GM19351 (cell line): Measurements from ENCODE around the gene HLA-DPB1.
A peak's percentile ranks its signal among the peaks of the same experiment; 100 is the strongest.
"Not testable (repeated sequence)": the region's sequence is repeated elsewhere in the genome, so short reads cannot be mapped to it uniquely, and the experiment has no call there.

Source experiments
- ATAC-seq: cut with Tn5 transposase; IDR thresholded peaks from one replicate; pipeline ENCODE4 v1.9.1; 2021; ENCODE audit warnings: mild to moderate bottlenecking, moderate library complexity; ENCODE audit not compliant: unreplicated experiment

Gene HLA-DPB1

DNA sequence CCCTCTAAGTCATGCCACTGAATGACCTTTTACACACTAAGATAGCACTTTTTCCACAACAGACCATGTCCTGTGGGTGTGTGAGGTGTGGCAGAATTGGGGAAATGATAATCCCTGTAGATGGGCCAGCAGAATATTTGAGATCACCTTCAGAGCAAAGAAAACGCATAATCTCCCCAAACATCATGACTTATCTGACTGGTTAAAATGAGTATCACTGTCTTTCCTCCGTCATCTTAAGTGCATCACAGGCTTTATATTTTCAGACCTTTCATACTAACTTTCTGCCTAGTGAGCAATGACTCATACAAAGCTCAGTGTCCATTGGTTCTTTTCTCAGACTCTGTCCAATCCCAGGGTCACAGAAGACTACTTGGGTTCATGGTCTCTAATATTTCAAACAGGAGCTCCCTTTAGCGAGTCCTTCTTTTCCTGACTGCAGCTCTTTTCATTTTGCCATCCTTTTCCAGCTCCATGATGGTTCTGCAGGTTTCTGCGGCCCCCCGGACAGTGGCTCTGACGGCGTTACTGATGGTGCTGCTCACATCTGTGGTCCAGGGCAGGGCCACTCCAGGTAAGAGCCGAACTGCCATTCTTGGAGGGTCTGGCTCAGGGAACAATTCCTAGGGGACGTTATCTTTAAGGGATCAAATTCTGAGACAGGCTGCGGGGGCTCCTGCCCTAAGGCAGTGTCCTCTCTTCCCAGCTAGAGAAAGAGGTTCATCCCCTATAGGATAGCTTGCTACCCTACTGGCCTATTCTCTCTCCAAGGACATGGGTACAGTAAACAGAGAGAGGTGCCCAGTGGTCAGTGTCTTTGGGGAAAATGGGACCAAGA is at the start of gene HLA-DPB1:
HLA-DPB1 (plus strand) TSS at position 423 of the 838 bp plus-strand sequence; CDS start at position 475, 52 bp downstream.
- ATAC-seq: peak; percentile 74

DNA sequence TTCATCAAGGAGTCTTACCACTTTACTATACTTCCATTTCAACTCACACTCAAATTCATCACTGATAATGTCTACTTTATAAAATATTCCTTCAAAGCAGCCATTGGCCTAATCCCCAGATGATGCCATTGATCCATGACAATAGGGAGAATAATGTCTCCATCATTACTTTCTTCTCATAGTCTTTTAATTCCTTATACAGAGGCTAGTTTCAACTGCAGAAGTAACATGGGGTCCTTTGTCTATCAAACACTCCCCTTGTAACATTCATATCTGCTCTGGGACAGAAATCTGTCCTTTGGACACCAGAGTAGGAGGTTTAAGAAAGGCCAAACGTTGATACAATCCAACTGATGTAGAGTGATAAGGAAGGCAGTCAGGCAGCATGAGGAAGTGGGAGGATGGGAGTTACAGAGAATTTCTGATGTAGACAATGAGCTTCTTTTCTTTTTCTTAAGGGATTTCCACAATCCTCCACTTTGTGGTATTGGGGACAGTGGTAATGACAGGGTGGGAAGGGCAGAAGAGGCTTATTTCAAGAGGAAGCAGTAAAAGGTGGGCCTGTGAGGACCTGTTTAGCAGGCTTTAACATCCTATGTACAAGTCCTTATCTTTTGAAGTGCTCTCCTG is 47.5 kb upstream of the HLA-DPB1 start:
- no peak for ATAC-seq

DNA sequence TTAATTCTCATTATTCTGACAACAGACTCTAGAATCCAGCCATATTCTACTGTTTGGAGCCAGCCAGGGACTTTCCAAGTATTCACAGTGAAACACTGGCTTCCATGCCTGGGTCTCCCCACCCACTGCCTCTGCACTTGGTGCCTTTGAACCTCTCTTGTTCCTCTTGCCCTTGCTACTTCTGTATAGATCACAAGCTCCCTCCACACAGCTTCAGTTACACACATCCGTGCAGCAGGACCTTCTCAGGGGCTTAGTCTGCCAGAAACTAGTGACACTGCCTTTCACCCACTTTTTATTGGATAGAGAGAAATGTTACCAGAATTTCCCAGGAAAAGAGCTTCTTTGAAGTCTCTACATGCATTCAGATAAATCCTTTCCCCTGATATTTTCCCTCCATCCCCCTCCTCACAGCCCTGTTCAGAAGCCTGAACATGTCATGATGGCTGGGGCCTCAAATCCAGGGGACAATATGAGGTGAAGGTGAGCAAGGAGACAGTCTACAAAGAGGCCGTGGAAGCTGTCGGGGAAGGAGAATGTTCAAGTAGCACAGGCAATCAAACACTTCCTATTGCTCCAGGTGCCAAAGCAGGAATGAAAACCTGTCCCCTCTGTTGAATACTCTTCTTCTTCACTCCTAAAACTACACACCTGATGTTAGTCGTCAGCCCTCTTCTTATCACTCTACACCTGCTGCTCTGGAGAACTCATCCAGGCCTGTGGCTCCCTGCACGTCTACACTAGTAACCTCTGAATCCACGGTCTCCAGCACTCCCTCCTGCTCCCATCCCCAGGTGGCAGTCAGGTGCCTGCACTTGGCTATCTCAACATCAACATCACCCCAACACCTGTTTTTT is 46.2 kb upstream of the HLA-DPB1 start:
- ATAC-seq: peak; percentile 78

DNA sequence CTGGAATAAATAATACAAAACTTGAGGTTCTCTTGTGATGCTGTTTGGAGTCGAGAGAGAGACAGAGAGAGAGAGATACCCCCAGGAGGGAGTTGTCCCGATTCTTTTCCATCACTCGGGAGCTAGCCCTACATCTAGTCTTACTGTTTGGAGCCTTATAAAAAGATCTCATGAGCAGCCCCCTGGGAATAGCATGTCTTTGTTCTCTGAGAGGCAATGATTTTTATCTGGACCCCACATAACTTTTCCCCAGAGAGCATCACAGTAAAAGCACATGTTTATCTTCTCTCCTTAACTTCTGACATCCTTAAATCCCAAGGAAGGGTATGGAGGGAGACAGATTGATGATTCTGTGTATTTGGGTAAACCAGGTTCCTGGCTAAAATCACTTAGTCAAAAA is 45.5 kb upstream of the HLA-DPB1 start:
- no peak for ATAC-seq

DNA sequence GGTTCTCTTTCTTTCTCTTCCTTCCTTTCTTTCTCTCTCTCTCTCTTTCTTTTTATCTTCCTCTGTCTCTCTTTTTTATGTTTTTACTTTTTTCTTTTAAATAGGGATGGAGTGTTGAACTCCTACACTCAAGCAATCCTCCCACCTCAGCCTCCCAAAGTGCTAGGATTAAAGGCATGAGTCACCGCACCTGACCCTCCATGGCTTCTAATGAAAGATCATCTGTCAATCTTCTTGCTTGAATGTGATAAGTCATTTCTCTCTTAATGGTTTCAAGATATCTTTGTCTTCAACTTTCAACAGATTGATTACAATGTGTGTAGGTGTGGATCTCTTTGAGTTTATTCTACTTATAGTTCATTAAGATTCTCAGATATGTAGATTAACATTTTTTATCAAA is 41.2 kb upstream of the HLA-DPB1 start:
- no peak for ATAC-seq

DNA sequence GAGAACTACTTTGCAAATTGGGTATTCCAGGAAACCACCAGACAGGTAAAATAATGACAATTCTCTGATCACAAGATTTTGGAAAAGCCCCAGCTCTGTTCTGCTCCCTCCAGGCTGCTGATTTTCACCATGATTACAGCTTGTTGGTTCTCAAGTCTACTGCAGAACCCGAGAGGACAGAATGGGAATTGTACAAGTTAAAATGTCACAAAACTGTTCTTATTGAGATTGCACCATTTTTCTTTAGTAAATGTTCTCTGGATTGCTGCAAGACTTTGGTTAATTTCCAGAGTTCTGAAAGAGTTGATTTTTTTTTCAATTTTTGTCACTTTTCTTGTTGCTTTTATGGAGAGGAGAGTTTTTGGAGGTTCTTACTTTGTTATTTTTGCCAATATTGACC is 39.3 kb upstream of the HLA-DPB1 start:
- ATAC-seq: no peak

DNA sequence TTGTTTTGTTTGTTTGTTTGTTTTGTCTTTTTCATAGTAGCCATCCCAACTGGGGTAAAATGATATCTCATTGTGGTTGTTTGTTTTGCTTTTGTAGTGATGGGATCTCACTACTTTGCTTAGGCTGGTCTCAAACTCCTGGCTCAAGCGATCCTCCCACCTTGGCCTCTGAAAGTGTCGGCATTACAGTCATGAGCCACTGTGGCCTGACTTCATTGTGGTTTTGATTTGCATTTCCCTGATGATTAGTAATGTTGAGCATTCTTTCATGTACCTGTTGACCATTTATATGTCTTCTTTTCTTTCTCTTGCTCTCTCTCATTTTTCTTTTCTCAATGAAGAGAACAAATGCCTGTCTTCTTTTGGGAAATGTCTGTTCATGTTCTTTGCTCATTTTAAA is 35.6 kb upstream of the HLA-DPB1 start:
- ATAC-seq: no peak

DNA sequence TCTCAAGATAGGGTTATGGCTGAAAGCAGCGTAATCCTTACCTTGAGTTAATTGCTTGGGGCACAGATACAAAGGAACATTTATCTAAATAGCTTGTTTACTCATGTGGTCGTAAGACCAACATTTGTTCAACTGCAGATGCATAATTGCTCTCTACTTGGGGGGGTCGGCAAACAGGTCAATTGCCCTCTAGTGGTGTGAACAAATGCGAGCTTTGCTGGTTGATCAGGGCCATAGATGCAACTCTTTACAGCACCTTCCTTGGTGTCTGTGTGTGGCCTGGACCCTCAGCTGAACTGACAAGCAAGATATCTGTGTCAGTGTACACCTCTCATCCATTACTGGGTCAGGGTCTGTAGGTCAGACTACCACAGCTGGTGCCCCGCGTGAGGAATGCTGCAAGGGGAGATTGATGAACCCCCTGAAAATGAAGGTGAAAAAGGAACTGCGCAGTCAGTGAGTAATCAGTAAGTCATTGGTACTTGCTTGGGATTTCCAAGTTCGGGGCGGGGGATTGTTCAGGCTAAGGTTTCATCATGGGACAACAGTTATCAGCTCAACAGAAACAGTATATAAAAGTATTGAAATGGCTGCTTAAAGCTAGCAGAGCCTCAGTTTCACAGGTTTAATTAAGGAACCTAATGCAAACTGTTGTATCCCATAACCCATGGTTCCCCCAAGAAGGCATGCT is 26.3 kb upstream of the HLA-DPB1 start:
- no peak for ATAC-seq

DNA sequence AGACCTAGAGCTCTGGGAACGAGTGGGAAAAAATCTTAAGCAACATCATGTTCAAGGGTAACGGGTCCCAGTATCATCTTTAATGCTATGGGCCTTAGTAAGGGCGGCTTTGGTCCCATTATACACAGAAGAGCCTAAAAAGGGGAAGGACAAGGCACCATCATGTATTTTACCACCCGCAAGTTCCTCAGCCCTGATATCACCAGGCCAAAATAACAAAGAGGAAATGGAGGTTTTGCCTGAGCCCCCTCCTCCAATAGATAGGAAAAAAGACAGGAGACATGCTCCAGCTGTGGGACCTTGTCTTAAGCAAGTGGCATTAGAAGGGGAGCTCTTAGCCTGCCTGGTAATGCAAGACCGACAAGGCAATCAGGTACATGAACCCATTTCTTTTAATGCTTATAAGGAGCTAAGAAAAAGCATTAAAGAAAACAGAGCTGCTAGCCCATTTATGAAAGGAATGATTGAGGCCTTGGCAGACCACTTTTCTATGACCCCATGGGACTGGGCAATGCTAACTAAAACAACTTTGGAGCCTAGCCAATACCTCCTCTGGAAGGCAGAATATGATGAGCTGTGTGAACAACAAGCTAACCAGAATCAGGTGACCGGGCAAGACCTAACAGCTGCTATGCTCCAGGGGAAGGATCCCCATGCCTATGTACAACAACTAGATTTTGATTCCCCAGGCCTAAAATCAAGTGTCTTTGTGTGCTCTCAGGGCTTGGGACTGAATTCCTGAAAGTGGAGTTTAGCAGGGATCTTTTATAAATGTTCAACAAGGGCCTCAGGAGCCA is 25.6 kb upstream of the HLA-DPB1 start:
- no peak for ATAC-seq

DNA sequence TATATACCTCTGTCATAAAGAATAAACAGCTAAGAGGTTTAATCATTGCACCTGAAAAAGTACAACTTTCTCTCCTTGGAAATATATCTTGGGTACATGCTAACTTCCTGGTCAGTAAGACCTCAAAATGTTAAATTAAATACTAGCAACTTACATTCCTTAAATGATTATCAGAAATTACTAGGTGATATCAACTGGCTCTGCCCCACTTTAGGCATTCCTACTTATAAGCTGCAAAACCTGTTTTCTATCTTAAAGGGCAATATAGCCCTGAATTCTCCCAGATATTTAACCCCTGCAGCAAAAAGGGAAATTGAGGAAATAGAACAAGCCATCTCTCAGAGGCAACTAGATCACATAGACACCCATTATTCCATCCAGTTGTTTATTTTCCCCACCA is 23.2 kb upstream of the HLA-DPB1 start:
- no peak for ATAC-seq

DNA sequence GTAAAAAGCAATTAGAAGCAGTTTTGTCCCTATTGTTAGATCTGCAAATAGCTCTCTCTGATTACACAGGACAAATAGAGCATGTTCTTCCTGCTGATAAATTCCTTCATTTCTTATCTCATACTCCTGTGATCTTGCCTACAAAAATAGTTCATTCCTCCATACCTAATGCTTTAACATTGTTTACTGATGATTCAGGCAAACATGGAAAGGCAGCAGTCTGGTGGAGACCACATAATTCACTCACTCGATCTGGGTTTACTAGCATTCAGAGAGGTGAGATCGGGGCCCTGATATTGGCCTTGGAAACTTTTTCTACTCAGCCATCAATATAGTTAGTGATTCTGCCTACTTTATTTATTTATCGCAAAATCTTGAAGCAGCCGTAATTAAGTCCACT is 22.6 kb upstream of the HLA-DPB1 start:
- no peak for ATAC-seq

DNA sequence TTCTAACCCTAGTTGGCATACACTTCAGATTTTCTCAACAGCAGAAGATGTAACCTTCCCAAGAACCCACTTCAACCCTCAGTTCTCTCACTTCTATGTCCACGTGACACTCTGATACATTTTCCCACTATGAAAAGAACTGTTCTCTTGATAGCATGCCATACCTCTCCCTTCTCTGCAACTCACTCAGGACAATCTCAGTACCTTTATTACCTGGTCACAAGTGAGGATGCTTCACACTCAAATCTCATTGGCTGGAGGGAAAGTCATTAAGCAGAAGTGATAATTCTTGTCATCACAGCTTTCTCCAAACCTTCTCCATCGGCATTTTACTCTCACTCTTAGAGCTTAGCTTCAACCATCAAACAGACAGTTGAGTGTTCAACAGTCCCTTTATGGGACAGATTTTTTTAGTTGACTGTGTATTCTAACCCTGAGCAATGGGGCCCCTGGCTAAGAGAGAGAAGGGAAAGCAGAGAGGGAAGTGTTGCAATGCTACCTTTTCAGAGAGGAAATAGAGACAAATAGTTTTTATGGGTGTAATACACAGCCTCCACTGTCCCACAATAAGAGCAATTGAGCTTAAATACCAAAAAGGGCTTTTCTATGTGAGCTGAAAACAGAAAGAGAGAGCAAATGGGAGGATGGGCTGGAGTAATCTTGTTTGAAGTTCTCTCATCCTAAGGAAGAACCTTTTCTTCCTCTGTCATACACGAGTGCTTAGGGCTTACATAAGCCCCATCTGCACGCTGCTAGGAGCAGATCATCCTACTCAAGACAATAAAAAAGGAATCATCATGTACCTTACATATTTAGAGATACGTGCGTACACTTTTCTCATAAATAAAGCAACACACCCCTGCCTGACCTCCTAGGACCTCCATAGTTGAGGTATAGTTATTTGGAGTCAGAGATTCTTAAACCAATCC is 18.3 kb upstream of the HLA-DPB1 start:
- peak; percentile 49 for ATAC-seq

DNA sequence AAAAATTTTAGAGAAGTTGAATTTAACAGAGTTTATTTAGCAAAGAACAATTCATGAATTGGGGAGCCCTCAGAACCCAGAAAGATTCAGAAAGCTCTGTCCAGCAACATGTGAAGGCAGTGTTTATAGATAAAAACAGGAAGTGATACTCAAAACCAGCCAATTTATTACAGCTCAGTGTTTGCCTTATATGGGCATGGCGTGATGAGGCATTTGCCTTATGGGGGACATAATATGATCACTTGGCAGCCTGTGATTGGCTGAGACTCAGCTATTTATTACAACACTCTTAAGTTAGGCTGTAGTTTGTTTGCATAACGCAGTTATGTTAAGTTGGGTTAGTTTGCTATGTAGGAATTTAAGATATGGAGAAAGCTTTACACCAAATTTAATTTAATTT is 13.8 kb upstream of the HLA-DPB1 start:
- ATAC-seq: no peak

DNA sequence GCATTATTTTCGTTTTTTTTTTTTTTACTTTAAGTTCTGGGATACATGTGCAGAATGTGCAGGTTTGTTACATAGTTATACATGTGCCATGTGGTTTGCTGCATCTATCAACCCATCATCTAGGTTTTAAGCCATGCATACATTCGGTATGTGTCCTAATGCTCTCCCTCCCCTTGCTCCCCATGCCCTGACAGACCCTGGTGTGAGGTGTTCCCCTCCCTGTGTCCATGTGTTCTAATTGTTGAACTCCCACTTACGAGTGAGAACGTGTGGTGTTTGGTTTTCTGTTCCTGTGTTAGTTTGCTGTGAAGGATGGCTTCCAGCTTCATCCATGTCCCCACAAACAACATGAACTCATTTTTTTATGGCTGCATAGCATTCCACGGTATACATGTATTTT is 12.4 kb upstream of the HLA-DPB1 start:
- not testable (repeated sequence) for ATAC-seq

DNA sequence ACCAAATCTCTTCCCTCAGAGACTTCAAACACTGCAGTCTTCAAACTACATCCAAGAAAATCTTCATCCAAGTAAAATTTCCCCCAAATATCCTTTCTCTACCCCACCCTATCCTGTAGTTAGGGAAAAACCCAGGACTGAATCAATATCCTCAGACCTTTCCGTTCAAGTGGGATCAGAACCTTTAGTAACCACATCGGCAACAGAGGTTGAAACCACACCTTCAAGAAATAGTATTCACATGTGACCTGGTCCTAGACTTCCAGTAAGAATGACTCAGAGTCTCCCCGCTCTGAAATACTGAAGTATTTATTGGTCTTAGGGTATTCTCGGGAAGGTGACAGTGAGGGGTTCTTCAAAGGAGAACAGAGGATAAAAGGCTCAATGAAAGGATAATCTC is 11.1 kb upstream of the HLA-DPB1 start:
- no peak for ATAC-seq

DNA sequence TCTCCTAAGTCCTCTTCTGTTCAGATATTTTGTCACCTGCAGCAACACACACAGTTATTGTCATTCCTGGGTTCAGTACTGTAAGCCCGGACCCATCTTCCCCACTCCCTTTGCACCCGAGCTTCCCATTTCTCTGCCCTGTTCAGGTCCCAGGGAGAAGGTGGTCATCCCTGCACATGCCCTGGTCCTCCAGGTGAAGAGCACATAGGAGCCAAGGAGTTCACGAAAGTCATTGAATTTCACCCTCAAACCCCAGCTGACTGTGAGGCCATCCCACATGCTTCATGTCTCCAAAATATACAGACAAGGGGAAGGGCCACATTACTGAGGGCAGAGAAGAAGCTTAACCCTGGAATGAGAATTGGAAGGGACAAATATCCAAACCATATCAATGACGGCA is 10.5 kb upstream of the HLA-DPB1 start:
- ATAC-seq: no peak

DNA sequence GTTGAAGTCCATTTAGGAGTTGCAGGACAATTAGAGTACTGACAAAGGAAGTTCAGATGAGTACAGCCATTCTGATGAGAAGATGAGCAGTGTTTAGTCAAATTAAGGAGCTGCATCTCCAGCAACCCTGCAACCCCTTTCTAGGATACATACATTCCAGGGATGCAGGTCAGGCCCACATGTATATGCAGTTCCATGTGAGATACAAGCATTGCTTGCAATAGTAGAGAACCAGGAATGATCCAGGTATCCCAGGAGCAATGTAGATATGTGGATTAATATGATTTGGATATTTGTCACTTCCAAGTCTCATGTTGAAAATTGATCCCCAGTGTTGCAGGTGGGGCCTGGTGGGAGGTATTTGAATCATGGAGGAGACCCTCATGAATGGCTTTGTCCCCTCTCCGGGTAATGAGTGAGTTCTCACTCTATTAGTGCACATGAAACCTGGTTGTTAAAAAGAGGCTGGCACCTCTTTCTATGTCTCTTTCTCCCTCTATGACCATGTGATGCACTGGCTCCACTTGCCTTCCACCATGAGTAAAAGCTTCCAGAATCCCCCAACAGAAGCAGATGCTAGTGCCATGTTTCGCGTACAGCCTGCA is 8.8 kb upstream of the HLA-DPB1 start:
- ATAC-seq: no peak

DNA sequence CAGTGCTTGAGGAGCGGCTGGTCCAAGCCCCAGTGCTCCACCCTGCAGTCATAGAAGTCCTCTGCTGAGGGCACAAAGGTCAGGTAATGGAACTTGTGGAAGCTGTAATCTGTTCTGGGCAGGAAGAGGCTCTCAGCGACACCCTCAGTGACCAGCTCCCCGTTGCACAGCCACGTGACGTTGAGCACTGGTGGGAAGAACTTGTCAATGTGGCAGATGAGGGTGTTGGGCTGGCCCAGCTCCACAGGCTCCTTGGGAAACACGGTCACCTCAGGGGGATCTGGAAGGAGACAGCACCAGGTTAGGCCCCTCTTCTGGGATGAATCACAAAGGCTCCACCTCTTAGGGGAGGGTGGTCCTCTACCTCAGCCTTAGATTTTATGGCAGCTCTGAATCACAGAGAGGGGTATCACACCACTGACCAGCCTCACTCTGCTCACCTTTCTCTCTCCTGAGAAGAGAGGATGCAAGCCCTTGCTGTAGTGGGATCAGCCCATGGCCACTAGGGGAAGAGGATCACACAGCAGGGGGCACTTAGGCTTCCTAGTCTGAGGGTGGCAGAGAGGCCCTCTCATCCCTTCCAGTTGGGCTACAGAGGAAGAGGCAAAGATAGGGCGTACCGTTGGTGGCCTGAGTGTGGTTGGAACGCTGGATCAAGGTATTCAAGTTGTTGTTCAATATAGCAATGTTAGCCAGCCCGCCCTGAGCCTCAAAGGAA is 6.6 kb upstream of the HLA-DPB1 start:
- no peak for ATAC-seq
